ENCODE data around the gene SLC43A2.
"Not testable (repeated sequence)": the region's sequence is repeated elsewhere in the genome, so short reads cannot be mapped to it uniquely, and the experiment has no call there.

Gene SLC43A2

GRCh38 chr17:1627982-1628855 lies at the start of gene SLC43A2:
SLC43A2 (minus strand) TSS chr17:1628834; CDS start chr17:1627874, 960 bp downstream.
- peak; percentile 83 for DNase-seq (ENCODE audit: low spot score)

- DNase-seq (ENCODE audit: low spot score): no peak
These were observed 47.8 kb upstream of the SLC43A2 start for GRCh38 chr17:1676401-1676800.

DNA sequence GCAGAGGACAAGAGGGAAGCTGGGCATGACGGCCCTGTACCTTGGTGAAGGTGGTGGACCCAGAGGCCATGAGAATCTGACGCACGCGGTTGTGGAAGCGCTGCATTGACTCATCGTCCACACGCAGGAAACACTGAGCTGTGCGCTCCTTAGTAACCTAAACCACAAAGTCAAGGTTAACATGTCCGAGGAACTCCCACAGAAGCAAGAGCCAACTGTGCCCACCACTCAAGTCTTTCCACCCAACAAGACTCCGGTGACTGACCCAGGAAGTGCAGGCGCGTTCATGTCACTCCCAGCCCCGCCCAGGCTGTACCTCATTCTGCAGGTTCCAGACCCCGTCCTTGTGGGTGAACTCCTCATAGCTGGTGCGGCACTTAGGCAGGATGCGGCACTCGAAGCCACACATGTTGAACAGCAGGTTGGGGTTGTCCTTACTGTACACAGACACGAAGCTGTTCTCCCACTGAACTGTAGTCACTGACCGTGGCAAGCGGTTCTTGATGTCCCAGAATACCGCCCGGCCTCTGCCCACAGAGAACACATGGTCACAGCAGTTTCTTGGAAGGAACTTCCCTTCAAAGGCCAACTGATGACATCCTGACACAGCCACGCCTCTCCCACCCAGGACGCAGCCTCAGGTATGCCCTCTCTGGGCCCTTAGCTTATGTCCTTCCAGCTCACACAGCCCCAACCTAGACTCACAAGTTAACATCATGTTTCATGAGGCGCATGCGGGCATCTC lies 44.6 kb upstream of the SLC43A2 start:
- no peak for DNase-seq (ENCODE audit: low spot score)

DNA sequence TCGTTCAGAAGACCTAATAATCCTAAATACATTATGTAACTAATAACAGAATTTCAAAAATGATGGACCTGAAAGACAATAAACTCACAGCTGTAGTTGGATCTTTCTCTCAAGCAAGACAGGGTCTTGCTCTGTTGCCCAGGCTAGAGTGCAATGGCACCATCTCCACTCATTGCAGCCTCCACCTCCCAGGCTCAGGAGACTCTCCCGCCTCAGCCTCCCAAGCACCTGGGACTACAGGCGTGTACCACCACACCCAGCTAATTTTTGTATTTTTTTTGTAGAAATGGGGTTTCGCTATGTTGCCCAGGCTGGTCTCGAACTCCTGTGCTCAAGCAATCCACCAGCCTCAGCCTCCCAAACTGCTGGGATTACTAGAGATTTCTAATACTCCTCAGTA lies 35.3 kb upstream of the SLC43A2 start:
- DNase-seq (ENCODE audit: low spot score): not testable (repeated sequence)

DNA sequence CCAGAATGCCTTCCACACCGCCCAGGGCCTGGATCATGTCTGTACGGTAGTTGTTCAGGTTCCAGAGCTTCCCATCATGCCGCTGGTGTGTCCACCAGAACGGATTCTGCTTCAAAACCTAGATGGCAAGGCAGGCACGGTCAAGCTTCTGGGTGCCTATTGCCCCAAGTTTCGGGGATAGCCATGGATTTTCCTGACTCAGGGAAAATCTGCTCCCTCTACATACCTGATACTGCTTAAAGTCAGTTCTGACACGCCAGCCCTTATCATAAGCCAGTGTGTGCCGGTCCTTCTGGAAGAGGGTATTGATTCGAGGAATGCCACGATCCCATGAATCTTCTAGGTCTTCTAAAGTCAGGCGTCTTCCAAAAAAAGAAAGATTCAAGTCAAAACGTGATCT lies 32.4 kb upstream of the SLC43A2 start:
- DNase-seq (ENCODE audit: low spot score): no peak

- DNase-seq (ENCODE audit: low spot score): no peak
These were observed 29.5 kb upstream of the SLC43A2 start for GRCh38 chr17:1658100-1658499.

DNA sequence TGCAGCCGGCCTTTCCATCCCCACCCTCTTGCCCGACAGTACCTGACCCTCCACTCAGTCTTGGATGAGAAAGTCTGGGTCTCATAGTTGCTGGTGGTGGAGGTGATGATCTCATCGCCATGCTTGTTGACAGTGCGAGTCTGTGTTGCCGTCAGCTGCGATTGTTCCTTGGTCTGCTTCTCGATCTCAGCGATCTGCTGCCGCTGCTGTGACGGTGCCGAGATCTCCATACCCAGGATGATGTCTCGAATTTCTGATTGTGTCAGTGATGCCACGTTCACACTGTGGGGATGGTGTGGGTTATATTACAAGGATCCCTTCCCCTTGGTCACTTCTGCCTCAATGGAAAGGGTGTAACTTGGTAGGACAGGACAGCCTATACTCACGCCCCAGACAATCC lies 25.1 kb upstream of the SLC43A2 start:
- DNase-seq (ENCODE audit: low spot score): no peak

DNA sequence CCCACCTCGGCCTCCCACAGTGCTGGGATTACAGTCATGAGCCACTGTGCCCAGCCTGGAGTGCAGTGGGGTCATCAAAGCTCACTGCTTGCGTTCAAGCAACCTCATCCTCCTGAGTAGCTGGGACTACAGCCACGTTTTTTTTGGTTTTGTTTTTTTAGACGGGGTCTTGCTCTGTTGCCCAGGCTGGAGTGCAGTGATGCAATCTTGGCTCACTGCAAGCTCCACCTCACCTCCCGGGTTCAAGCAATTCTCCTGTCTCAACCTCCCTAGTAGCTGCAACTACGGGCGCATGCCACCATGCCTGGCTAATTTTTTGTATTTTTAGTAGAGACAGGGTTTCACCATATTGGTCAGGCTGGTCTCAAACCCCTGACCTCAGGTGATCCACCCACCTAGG lies 24.2 kb upstream of the SLC43A2 start:
- DNase-seq (ENCODE audit: low spot score): not testable (repeated sequence)

- DNase-seq (ENCODE audit: low spot score): no peak
These were observed 22.9 kb upstream of the SLC43A2 start for GRCh38 chr17:1651559-1651844.

DNA sequence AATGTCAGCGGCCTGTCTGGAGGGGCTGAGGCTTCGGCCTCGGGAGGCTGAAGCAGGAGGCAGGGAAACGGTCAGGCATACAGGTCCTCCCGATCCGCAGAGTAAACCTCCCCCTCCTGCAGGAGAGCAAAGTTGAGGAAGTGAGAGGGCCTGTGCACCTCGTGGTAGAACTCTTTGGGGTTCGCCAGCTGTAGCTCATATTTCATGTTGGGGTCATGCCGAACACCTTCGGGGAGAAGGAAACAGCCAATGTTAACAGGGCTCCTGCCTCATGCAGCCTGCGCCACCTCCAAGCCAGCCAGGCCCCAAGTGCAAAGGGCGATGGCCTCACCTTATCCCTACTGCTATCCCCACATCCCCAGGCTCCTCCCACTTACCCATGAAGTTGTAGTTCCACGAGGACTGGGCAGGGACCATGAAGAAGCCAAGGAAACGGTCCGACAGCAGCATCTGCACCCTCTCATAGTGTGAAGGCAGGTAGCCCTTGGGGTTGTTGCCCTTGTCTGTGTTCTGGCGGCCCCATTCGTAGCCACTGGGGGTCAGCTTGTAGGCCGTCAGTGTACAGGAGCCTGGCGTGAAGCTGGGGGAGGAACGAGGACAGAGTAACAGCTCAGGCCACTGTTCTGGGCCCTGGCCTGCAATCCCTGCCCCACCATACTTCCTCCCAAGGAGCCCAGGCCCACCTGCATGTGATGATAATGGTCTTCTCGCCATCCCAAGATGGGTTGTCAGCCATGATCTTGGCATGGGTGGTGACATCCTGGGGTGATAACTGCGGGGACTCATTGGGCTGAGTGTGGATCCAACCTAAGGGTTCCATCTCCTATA lies 22.3 kb upstream of the SLC43A2 start:
- DNase-seq (ENCODE audit: low spot score): no peak

DNA sequence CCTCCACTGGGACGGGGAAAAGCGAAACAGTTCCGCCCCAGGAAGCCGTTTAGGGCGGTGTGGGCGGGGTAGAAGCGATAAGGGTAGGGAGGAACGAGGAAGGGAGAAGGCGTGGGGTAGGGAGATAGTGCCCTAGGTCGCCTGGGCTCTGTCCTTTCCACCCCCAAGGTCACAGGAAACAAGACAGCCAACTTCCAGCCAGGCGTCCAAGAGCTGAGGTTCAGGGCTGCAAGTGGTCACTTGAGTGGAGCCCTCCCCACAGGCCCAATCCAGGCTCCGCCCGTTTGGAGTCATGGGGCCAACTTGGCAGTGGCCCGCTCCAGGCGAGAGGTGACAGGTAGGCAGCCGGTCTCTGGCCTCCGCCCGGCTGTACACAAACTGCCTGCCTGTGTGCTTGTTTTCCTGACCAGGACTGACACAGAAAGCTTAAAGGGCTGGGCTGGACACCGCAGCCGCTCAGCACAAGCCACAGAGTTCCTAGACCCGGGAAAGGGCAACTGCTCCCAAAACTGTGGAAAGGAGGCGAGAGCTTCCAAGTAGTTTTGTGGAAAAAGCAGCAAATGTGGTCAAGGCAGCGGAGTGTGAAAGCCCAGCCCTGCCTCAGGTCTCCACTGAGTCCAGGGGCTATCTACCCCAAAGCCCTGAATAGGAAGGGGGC lies 21.3 kb upstream of the SLC43A2 start, which contains the start of gene RILP:
Gene RILP, minus strand, starts transcription at position 23 of the 658 bp plus-strand sequence. CDS start 62 bp downstream, outside the sequence.
- DNase-seq (ENCODE audit: low spot score): peak; percentile 79

GRCh38 chr17:1648963-1649843 lies 20.6 kb upstream of the SLC43A2 start:
- DNase-seq (ENCODE audit: low spot score): peak; percentile 91

GRCh38 chr17:1648173-1648962 lies 19.7 kb upstream of the SLC43A2 start:
- no peak for DNase-seq (ENCODE audit: low spot score)

DNA sequence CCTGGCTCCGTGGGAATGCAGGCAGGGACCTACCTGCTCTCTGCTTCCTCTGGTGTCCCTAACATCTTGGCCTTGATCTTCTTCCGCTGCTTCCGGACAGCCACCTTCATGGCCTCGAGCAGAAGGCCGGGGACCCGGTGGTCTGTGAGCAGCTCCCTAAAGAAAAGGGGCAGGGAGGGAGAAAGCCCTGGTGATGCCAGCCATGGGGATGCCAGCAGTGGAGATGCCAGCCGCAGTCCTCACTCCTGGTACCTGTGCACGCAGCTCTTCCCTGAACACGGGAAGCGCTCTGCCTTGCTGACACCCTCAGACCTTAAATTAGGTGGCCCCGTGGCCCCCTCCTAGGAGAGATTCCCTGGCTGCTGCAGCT lies 19.2 kb upstream of the SLC43A2 start:
- no peak for DNase-seq (ENCODE audit: low spot score)

DNA sequence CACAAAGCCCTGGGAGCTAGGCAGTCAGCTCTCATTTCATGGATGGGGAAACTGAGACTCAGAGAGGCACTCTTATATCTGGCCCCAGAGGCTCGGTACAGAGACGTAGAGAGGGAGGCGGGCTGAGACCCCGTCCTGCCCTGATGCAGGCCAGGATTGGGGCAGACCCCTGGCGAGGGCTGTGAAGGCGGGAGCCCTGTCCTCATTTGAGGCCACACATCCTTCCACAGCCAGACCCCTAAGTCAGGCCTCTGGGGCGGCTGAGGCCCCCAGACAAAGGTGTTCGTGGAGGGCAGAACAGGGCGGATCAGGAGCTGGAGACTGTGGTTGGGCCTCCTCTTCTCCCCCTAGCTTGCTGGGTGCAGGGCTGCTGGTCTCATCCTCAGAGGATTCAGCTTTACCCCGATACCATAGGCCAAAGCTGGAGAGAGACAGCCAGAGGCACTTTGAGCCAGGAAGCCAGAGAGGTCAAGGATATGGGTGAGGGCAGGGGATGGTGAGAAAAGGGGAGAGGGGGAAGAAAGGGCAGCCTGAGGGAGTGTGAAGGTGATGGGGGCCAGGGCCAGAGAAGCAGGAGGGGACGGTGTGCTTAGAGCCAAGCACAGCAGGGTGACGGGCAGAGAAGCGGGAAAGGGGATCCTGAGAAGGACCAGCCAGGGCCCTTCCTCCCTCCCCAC lies 17.7 kb upstream of the SLC43A2 start:
- no peak for DNase-seq (ENCODE audit: low spot score)

DNA sequence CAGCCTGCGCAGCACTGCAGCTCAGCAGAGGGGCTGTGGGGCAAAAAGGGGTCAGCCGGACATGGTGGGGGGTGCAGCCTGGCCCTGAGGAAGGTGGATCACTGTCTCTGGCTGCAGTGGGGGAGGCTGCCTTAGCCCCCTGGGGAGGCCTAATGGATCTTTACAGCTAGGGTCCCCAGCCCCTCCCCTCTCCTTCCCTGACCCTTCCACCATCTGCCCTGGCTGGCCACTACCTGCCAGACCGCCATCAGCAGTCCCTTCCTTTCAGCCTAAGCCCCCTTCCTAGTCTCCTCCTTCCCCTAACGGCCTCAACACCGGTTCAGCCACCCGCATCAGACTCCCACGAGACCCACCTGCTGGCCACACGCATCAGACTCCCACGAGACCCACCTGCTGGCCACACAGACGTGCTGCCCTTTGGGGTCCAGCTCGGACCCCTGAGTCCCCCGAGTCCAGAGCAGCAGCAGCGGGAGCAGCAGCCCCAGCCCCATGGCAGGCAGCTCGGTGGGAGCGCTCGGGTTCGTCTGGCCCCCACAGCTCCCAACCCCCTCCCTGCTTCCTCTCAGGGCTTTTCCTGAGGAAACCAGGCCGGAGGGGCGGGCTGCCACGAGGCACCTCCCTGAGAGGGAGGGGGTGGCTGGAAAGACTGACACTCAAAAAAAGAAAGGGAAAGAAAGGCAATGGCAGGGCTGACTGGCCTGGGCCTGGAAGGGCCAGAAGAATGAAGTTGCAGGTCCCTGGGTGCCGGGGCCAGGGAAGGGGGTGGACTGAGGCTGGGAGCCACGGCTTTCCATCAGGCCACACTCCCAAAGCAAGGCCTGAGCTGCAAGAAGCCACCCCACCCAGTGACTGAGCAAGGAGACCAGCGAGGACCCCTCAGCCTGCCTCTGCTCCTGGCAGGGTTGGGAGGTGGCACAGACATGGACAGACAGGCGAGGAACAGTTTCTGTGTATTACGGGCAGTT lies 16.9 kb upstream of the SLC43A2 start, which contains the start of gene SCARF1:
Gene SCARF1, minus strand, starts transcription at position 526 of the 965 bp plus-strand sequence. Its CDS starts 35 bp downstream, at position 491.
- DNase-seq (ENCODE audit: low spot score): no peak

DNA sequence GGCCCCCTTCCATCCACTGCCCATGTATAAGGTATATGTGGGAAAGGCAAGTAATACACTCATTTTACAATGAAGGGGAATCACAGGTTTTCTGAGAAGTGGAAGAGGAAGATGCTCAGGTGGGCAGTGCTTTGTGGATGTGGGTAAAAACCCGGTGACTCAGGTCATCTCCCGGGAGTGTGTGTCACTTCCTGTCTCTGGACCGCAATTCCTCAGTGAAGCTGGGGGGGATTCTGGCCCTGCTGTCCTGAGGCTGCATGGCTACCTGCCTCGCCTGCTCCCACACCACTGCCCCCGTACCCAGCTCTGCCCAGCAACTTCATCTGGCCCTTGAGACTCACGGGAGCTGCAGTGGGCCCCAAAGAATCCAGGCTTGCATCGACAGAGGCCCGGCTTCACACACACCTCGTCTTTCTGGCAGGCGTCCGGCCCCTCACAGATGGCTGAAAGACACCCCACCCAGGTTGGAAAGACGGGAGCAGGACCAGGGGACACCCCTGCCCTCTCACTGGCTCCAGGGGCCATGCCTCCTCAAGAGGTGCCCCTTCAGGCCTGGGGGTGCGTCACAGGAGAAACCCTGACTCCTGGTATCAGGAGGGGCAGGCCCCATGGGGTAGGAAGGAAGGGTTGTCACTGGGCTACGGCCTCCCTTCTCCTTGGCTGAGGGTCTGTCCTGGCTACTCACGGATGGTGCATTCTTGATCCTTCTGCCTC lies 16.0 kb upstream of the SLC43A2 start:
- no peak for DNase-seq (ENCODE audit: low spot score)
